HepG2 (cell line): Measurements from ENCODE around the gene GLIPR1.

ENCODE experiments used
- CREB1 ChIP-seq, 2 experiments: fragments of 450-650 bp in 1 of 2; IDR thresholded peaks; 2 replicates each; pipeline ENCODE4 v1.6.1; 2016 to 2017; ENCODE audit warnings: control low read depth in 1 of 2, mild to moderate bottlenecking in 1 of 2, missing compliant biosample characterization in 1 of 2, missing genetic modification characterization in 1 of 2
- EP300 ChIP-seq, 3 experiments: sonication (generic) in 1 of 3; formaldehyde crosslinking in 1 of 3; IDR thresholded peaks; 2 replicates each; pipeline versions ENCODE4 v1.5.1 to v1.6.1; 2011 to 2020; ENCODE audit warnings: low read depth in 2 of 3, low read length in 2 of 3, borderline replicate concordance in 1 of 3, improper control_type of control experiment in 1 of 3, mild to moderate bottlenecking in 1 of 3, missing genetic modification reagents in 1 of 3, moderate library complexity in 1 of 3
- EZH2 ChIP-seq: conservative IDR thresholded peaks from 2 replicates; pipeline ENCODE4 v1.6.1; 2012; ENCODE audit warnings: mild to moderate bottlenecking, low read depth, low read length, moderate library complexity
- NR0B2 ChIP-seq: sonication (generic); formaldehyde crosslinking; IDR thresholded peaks from 2 replicates; pipeline ENCODE4 v1.4.0; 2020; ENCODE audit warnings: mild to moderate bottlenecking, missing genetic modification reagents
- PHF8 ChIP-seq: sonication (generic); formaldehyde crosslinking; IDR thresholded peaks from 2 replicates; pipeline ENCODE4 v1.5.0; 2020; ENCODE audit warnings: missing genetic modification reagents
- POLR2A ChIP-seq, 2 experiments: IDR thresholded peaks; 2 replicates each; pipeline ENCODE4 v1.6.1; 2011; ENCODE audit warnings: low read depth in 2 of 2, low read length in 2 of 2, mild to moderate bottlenecking in 1 of 2, moderate library complexity in 1 of 2; ENCODE audit not compliant: insufficient read depth in 1 of 2
- ZBED4 ChIP-seq: sonication (generic); formaldehyde crosslinking; IDR thresholded peaks from 2 replicates; pipeline ENCODE4 v1.4.0; 2020; ENCODE audit warnings: missing genetic modification reagents, borderline replicate concordance
- ZNF432 ChIP-seq: sonication (generic); formaldehyde crosslinking; IDR thresholded peaks from 2 replicates; pipeline ENCODE4 v1.5.0; 2020; ENCODE audit warnings: missing genetic modification reagents, mild to moderate bottlenecking, borderline replicate concordance
- TF ChIP-seq, protein P1 (sequence below): sonication (generic); formaldehyde crosslinking; IDR thresholded peaks from 2 replicates; pipeline ENCODE4 v1.8.0; 2022; ENCODE audit warnings: mild to moderate bottlenecking, missing genetic modification reagents, borderline replicate concordance
- TF ChIP-seq, protein P2 (sequence below): sonication (generic); formaldehyde crosslinking; IDR thresholded peaks from 2 replicates; pipeline ENCODE4 v1.4.0; 2020; ENCODE audit warnings: missing genetic modification reagents
- TF ChIP-seq, protein P3 (sequence below): sonication (generic); formaldehyde crosslinking; IDR thresholded peaks from 2 replicates; pipeline ENCODE4 v1.4.0; 2020; ENCODE audit warnings: missing genetic modification reagents

DNA sequence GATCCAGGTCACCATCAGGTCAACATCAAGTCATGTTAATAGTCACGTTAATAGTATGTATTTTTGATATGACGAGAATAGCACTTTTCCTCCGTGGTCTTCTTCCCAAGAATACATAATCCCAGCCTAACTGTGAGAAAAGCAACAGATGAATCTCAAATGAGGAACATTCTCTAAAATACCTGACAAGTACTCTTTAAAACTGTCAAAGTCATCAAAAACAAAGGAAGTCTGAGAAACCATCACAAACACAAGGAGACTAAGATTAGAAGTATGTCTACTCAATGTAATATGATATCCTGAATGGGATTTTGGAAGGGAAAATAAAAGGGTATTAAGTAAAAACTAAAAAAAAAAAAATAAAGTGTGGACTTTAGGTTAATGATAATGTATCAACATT is 36.8 kb upstream of the GLIPR1 start:
- TF ChIP-seq, protein P1, sequence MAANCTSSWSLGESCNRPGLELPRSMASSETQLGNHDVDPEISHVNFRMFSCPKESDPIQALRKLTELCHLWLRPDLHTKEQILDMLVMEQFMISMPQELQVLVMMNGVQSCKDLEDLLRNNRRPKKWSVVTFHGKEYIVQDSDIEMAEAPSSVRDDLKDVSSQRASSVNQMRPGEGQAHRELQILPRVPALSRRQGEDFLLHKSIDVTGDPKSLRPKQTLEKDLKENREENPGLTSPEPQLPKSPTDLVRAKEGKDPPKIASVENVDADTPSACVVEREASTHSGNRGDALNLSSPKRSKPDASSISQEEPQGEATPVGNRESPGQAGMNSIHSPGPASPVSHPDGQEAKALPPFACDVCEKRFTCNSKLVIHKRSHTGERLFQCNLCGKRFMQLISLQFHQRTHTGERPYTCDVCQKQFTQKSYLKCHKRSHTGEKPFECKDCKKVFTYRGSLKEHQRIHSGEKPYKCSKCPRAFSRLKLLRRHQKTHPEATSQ: no peak
- TF ChIP-seq POLR2A (IDR thresholded peaks at IDR 0.05; ENCODE audit: insufficient read depth in 1 of 2, low read depth in 2 of 2, low read length in 2 of 2) (no peak), EZH2 (no peak), EP300 (IDR thresholded peaks at IDR 0.05; ENCODE audit: low read depth in 2 of 2, low read length in 2 of 2) (no peak), EP300 (CRISPR knock-in tag; IDR thresholded peaks at IDR 0.05; ENCODE audit: borderline replicate concordance) (no peak), CREB1 (IDR thresholded peaks at IDR 0.05) (no peak), CREB1 (CRISPR knock-in tag; IDR thresholded peaks at IDR 0.05) (no peak), ZBED4 (CRISPR knock-in tag) (no peak), PHF8 (CRISPR knock-in tag) (no peak), NR0B2 (CRISPR knock-in tag) (no peak), ZNF432 (CRISPR knock-in tag) (no peak)
- TF ChIP-seq, protein P2, sequence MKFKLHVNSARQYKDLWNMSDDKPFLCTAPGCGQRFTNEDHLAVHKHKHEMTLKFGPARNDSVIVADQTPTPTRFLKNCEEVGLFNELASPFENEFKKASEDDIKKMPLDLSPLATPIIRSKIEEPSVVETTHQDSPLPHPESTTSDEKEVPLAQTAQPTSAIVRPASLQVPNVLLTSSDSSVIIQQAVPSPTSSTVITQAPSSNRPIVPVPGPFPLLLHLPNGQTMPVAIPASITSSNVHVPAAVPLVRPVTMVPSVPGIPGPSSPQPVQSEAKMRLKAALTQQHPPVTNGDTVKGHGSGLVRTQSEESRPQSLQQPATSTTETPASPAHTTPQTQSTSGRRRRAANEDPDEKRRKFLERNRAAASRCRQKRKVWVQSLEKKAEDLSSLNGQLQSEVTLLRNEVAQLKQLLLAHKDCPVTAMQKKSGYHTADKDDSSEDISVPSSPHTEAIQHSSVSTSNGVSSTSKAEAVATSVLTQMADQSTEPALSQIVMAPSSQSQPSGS: no peak
- TF ChIP-seq, protein P3, sequence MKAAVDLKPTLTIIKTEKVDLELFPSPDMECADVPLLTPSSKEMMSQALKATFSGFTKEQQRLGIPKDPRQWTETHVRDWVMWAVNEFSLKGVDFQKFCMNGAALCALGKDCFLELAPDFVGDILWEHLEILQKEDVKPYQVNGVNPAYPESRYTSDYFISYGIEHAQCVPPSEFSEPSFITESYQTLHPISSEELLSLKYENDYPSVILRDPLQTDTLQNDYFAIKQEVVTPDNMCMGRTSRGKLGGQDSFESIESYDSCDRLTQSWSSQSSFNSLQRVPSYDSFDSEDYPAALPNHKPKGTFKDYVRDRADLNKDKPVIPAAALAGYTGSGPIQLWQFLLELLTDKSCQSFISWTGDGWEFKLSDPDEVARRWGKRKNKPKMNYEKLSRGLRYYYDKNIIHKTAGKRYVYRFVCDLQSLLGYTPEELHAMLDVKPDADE (CRISPR knock-in tag): no peak
